Cardiac ventricle fibroblast (primary cell): ENCODE measurements around the gene MESP1. TPM values are rescaled to one million over a fixed set of nuclear protein-coding genes. Genes with fewer than 3 reads are reported as not detected.

ENCODE experiments used
- total RNA-seq: library from RNA; depleted of rRNA; stranded (reverse); fragments of >200 nt; gene quantifications from 2 replicates; pipeline ENCODE4 v1.2.3, GENCODE V29; 2015

Gene MESP1, protein sequence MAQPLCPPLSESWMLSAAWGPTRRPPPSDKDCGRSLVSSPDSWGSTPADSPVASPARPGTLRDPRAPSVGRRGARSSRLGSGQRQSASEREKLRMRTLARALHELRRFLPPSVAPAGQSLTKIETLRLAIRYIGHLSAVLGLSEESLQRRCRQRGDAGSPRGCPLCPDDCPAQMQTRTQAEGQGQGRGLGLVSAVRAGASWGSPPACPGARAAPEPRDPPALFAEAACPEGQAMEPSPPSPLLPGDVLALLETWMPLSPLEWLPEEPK
- total RNA-seq, result 1.2 and 2.1 TPM in 2 replicates

DNA sequence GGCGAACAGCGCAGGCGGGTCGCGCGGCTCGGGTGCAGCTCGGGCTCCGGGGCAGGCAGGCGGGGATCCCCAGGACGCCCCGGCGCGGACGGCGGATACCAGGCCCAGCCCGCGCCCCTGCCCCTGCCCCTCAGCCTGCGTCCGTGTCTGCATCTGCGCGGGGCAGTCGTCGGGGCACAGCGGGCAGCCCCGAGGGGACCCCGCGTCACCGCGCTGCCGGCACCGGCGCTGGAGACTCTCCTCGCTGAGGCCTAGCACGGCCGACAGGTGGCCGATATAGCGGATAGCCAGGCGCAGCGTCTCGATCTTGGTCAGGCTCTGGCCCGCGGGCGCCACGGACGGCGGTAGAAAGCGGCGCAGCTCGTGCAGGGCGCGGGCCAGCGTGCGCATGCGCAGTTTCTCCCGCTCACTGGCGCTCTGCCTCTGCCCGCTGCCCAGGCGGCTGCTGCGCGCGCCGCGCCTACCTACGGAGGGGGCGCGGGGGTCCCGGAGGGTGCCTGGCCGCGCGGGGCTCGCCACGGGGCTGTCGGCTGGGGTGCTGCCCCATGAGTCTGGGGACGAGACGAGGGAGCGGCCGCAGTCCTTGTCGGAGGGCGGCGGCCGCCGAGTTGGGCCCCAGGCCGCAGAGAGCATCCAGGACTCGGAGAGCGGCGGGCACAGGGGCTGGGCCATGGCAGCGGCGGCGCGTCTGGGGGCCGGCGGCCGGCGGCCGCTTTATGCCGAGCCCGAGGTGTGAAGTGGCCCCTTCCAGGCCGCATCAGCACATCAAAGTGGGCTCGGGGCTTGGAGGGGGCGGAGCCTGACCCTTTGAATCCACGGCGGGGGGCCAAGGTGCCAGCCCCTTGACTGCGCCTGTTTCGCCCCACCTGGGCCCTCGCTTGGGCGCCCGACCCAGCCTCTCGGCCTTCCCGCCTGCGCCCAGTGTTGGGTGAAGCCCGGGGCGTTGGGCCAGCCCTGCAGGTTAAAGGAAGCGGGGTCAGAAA is at the start of gene MESP1:
TSS of gene MESP1 (minus strand) at position 690 of the 983 bp plus-strand sequence. CDS start at position 672, 18 bp downstream.

DNA sequence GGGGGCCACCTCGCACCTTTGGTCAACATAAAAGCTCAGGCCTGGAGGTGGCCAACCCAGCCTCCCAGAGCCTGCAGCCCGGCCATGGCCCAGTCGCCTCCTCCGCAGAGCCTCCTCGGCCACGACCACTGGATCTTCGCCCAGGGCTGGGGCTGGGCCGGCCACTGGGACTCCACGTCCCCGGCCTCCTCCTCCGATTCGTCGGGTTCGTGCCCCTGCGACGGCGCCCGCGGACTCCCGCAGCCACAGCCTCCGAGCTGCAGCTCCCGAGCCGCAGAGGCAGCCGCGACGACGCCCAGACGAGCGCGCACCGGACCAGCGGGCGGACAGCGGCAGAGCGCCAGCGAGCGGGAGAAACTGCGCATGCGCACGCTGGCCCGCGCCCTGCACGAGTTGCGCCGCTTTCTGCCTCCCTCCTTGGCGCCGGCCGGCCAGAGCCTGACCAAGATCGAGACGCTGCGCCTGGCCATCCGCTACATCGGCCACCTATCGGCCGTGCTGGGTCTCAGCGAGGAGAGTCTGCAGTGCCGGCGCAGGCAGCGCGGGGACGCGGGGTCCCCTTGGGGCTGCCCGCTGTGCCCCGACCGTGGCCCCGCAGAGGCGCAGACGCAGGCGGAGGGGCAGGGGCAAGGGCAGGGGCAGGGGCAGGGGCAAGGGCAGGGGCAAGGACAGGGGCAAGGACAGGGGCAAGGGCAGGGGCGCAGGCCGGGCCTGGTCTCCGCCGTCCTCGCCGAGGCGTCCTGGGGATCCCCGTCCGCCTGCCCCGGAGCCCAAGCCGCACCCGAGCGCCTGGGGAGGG is 25.4 kb upstream of the MESP1 start, which contains the start of gene MESP2:
TSS of gene MESP2 (plus strand) at position 59 of the 799 bp plus-strand sequence. CDS start at position 85, 26 bp downstream.

Other genes with a start within 250 kb of the MESP1 start
- gene TICRR, start 175.8 kb downstream of the MESP1 start, total RNA-seq, result 0.69 and 0.88 TPM in 2 replicates
- 27.4 and 28.3 TPM in 2 replicates for gene KIF7, start 95.8 kb downstream of the MESP1 start, total RNA-seq
- gene PLIN1, start 71.9 kb downstream of the MESP1 start, total RNA-seq, result 15.8 and 16.5 TPM in 2 replicates
- 6.4 and 7.4 TPM in 2 replicates for gene PEX11A, start 60.5 kb downstream of the MESP1 start, total RNA-seq
- 0.10 TPM in 1 of 2 replicates, not detected in the other for gene WDR93, start 60.4 kb downstream of the MESP1 start, total RNA-seq
- 0.98 and 1.3 TPM in 2 replicates for gene MESP2, start 25.1 kb upstream of the MESP1 start, total RNA-seq
- 103 and 119 TPM in 2 replicates for gene ANPEP, start 63.6 kb upstream of the MESP1 start, total RNA-seq
- gene AP3S2, start 142.7 kb upstream of the MESP1 start, total RNA-seq, result 19.4 and 32.0 TPM in 2 replicates
- 7.1 and 7.2 TPM in 2 replicates for gene ARPIN, start 161.7 kb upstream of the MESP1 start, total RNA-seq